UCSD-AML1 (cell line): ENCODE data around the gene TMEM131L.
"Not testable (repeated sequence)": the region's sequence is repeated elsewhere in the genome, so short reads cannot be mapped to it uniquely, and the experiment has no call there.

Source experiments
- DNase-seq: peaks from one replicate; lab custom pipeline; 2025; ENCODE audit not compliant: unreplicated experiment; lab: John Stamatoyannopoulos, UW

TMEM131L gene, protein sequence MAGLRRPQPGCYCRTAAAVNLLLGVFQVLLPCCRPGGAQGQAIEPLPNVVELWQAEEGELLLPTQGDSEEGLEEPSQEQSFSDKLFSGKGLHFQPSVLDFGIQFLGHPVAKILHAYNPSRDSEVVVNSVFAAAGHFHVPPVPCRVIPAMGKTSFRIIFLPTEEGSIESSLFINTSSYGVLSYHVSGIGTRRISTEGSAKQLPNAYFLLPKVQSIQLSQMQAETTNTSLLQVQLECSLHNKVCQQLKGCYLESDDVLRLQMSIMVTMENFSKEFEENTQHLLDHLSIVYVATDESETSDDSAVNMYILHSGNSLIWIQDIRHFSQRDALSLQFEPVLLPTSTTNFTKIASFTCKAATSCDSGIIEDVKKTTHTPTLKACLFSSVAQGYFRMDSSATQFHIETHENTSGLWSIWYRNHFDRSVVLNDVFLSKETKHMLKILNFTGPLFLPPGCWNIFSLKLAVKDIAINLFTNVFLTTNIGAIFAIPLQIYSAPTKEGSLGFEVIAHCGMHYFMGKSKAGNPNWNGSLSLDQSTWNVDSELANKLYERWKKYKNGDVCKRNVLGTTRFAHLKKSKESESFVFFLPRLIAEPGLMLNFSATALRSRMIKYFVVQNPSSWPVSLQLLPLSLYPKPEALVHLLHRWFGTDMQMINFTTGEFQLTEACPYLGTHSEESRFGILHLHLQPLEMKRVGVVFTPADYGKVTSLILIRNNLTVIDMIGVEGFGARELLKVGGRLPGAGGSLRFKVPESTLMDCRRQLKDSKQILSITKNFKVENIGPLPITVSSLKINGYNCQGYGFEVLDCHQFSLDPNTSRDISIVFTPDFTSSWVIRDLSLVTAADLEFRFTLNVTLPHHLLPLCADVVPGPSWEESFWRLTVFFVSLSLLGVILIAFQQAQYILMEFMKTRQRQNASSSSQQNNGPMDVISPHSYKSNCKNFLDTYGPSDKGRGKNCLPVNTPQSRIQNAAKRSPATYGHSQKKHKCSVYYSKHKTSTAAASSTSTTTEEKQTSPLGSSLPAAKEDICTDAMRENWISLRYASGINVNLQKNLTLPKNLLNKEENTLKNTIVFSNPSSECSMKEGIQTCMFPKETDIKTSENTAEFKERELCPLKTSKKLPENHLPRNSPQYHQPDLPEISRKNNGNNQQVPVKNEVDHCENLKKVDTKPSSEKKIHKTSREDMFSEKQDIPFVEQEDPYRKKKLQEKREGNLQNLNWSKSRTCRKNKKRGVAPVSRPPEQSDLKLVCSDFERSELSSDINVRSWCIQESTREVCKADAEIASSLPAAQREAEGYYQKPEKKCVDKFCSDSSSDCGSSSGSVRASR (N-terminal part only)

DNA sequence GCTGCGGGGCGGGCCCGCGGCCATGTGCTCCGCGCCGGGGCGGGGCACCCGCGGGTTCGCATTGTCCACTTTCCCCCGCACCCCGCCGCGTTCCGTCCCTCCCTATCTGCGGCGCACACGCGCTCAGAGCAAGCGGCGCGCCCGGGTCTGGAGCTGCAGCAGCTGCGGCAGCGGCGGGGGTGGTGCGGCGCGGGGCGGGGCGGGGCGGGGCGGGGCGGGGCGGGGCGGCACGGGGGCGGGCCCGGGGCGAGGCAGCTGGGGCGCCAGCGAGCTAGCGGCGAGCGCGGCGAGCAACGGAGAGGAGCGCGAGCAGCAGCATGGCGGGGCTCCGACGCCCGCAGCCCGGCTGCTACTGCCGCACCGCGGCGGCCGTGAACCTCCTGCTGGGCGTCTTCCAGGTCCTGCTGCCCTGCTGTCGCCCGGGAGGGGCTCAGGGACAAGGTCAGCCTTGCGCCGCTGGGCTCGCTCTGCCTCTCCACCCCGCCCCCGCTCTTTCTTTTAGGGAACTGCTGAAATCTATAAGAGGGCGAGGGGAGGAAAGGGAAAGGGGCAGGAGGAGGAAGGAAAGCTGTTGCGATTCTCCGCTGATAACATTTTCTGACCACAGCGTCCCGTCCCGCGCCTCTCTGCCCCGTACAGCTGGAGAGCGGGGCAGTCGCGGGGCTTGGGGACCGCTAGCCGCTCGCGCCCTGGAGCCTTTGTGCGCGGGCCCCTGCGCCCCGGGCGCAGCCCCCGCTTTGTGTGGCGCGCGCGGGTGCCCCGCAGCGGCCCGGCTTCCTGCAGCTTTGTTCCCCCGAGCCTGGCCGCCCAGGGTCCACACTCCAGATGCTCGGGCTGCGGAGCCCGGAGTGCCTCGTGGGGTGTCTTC is at the start of gene TMEM131L:
TSS of gene TMEM131L (plus strand) at position 280 of the 868 bp plus-strand sequence. CDS start at position 318, 38 bp downstream.
- peak; percentile 86 for DNase-seq

DNA sequence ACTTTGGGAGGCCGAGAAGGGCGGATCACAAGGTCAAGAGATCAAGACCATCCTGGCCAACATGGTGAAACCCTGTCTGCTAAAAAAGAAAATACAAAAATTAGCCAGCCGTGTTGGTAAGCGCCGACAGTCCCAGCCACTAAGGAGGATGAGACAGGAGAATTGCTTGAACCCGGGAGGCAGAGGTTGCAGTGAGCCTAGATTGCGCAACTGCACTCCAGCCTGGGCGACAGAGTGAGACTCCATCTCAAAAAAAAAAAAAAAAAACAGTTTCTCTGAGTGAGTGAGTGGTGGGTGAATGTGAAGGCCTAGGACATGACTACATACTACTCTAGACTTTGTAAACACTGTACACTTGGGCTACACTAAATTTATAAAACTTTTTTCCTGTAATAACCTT is 49.7 kb upstream of the TMEM131L start:
- not testable (repeated sequence) for DNase-seq

DNA sequence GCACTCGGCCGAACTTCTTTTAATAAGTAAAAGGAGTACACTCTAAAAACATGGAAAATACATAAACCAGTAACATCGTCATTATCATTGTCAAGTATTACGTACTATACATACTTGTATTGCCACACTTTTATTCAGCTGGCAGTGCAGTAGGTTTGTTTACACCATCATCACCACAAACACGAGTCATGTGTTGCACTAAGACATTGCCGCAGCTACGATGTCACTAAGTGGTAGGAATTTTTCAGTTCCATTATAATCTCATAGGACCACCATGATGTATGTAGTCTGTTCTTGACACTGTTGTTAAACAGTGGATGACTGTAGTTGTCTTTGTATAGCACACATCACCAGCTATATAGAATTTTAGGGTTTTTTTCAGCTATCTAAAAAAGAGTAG is 48.0 kb upstream of the TMEM131L start:
- DNase-seq, result no peak

DNA sequence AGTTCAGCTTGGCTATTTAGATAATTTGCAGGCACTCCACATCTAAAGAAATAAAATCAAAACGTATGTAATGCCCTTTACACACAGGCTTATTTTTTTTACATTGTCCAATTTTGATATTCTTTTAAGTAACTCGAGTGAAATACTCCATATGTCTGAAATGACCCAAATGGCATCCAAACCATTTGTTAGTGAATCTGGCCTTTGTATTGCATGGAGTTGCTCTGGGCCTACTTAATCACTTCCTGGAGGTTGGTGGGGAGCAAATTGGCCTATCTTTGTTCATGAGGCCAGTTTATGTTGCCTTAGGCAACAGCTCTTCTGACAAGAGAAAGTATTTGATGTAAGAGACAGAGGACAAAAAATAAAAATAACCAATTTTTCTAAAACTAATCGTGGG is 47.6 kb upstream of the TMEM131L start:
- DNase-seq, result no peak

DNA sequence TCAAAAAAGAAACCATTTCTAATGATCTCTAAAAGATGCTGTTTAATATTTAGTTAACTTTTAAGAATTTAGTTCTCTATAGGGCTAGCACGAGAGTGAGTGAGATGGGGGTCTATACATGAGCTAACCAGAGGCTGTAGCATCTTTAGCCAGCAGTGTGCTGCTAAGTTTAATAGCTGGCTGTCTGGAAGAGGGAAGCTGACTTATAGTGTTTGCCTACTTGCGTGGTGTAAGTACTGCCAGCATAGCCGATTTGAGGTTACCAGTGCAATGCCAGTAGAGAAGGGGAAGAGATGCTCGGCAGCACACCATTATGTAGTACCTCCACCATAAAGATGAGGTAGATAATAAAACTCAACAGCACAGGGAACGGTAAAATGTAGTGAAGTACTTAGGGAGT is 47.1 kb upstream of the TMEM131L start:
- no peak for DNase-seq

DNA sequence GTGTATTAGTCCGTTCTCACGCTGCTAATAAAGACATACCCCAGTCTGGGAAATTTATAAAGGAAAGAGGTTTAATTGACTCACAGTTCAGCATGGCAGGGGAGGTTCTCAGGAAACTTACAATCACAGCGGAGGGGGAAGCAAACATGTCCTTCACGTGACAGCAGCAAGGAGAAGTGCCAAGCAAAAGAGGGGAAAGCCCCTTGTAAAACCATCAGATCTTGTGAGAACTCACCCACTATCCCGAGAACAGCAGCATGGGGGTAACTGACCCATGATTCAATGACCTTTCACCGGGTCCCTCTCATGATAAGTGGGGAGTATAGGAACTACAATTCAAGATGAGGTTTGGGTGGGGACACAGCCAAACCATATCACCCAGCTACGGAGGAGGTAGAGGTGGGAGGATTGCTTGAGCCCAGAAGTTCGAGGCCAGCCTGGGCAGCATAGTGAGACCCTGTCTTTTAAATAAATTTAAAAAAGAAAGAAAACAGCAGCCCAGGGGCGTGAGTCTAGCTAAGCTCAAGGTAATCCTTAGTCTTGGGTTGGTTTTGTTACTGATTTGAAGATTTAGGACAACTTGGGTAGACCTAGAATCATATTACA is 46.4 kb upstream of the TMEM131L start:
- DNase-seq, result no peak

DNA sequence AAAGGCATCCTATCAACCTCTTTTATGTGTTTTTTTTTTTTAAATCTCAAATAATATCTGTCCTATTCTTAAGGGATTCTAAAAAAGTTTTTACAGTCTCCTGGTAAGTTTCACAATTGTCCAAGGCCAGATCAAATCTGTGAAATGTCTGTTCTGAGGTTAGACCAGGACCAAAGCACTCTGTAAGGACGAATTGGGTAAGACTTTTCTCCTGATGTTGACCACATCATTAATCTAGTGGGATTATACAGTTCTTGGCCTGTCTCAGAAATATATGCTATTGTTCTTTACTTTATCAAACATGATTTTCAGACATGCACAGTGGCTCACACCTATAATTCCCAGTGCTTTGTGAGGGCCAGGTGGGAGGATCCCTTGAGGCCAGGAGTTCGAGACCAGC is 45.8 kb upstream of the TMEM131L start:
- no peak for DNase-seq

DNA sequence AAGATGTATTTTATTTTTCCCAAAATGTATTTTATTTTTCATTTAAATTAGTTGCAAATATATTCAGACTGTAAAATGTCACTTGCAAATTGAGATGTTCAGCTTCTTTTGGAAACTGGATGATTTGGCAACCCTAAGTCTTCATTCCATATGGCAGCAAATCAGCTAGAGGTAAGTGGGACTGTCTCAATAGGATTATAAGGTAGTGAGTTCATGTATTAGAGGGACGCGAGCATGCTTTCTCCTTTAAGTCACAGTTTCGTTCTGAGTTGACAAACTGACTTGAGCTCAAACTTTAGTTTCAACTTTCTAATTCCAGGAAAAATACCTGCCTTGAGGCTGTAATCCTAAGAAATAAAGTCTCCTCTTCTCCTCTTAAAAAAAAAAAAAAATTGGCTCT is 44.2 kb upstream of the TMEM131L start:
- DNase-seq, result no peak

DNA sequence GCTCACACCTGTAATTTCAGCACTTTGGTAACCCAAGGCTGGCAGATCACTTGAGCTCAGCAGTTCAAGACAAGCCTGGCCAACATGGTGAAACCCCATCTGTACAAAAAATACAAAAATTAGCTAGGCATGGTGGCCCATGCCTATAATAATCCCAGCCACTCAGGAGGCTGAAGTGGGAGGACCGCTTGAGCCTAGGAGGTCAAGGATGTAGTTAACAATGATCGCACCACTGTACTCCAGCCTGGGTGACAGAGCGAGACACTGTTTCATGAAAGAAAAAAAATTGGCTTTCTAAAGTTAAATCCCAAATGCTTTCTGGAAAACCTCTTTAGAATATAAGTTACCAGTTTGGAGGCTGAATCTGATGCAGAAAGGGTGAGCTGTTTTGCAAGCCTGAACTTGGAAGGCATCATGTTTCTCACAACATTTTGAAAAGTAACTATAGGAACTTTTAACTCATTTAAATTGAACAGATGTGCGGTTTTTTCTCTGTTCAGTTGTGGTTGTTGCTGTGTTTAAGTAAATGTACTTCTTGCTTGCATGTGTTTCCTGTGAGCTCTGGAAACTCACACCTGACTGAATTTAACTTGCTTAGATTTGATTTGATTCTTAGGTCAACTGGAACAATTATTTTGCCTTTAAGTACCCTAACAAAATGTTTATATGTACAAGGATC is 39.8 kb upstream of the TMEM131L start:
- no peak for DNase-seq

DNA sequence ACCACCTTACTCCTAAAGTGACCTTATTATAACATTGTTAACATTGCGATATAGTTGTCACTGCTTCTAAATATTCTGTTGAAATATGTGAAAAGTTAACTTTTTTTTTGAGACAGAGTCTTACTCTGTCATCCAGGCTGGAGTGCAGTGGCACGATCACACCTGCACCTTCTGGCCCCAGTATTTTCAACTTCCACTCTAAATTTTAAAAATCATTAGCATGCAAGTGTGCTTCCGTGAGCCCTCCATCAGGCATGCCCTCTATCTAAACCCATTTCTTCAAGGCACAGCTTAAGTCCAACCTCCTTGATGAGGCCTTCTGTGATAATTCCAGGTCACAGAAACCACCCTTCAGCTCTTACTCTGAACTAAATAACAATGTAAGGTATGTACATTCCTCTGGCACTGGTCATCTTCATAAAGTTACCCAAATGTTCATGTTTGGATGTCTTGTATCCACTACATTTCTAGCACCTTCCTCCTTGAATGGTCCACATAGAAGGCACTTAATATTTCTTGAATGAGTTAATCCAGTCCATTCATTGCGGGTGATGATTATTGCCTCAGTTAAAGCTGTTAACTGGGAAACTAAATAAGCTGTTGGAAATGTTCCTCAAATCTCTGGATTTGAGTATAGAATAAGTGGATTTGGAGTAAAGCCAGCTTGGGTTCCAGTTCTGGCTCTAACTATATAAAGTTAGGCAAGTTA is 38.6 kb upstream of the TMEM131L start:
- DNase-seq, result no peak

DNA sequence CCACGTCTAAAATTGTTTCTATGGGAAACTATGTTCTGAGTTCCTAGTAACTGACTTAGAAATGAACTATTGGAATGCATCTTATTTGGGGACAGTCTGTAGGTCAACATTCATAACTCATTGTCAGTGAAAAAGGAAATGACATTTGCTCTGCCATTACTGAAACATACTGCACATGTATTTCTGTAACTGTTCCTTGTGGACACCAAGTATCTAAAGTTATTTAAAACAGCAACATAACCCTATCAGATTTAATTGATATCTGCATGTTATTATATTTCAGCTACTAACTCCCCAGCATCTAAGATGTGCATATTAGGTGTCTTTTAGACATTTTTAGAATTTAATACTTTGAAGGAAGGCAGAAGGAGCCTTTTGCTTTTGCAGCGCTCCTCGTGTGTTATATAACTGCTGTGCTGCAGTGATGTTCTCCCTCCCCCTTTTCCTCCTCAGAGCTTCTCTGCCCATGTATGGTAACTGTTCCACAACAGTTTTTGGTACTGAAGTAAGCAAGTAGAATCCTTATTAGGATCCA is 37.2 kb upstream of the TMEM131L start:
- DNase-seq, result no peak

DNA sequence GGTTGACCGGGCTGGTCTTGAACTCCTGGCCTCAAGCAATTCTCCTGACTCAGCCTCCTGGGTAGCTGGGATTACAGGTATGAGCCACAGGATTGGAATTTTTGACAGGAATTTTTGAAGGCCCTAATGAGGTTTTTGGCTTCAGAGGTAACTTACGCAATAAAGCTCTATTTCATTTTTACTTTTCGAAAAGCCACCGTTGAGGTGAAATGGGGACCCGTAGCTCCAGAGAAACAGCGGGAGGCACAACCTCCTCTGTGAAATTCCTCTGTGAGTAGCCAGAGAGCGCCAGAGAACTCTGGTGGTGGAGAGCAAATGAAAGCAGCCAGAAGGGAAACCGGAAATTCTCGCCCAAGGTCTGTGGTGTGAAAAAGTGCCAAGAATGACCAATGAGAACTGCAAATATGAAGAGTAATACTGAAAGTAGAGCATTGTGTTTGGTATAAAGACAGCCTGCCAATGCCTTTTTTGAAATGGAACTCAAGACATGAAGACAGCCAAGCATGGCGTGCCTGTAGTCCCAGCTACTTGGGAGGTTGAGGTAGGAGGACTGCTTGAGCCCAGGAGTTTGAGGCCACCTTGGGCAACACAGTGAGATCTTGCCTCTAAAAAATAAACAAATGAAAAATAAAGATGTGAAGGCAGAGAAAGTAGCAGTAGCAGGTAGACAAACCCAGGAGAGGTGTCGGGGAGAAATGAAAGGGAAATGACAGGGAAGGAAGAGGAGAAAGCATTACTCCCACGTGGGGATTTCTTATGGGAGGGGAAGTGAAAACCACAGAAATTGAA is 33.0 kb upstream of the TMEM131L start:
- peak; percentile 65 for DNase-seq

DNA sequence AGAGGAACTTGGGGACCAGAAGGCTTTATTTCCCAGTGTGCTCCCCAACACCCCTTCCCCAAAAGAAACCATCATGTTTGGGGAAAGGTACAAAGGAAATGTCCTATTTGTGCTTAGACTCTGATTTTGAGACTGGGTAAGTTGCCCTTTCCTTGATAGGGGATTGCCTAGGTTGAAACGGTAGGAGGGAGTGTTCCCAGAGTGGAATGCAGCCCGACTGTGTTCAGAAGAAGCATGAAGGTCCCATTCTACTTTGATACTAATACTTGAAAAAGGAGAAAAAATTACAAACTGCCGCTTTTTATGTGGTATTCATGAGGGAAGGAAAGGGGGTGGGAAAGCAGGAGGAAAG is 32.4 kb upstream of the TMEM131L start:
- no peak for DNase-seq

DNA sequence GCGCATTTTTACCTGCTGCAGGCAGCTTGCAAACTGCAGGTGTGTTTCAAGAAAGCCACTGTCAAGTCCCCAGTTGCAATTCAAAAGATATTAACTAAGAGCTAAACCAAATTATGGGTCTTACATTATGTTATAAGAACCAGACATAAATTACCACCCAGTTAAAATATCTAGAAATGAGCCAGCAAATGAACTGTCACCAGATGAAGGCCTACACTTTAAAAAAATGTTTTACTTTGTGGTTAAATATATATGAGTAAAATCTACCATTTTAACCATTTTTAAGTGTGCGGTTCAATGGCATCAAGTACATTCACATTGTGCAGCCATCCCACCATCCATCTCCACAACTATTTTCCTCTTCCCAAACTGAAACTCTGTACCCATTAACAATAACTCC is 32.0 kb upstream of the TMEM131L start:
- no peak for DNase-seq

DNA sequence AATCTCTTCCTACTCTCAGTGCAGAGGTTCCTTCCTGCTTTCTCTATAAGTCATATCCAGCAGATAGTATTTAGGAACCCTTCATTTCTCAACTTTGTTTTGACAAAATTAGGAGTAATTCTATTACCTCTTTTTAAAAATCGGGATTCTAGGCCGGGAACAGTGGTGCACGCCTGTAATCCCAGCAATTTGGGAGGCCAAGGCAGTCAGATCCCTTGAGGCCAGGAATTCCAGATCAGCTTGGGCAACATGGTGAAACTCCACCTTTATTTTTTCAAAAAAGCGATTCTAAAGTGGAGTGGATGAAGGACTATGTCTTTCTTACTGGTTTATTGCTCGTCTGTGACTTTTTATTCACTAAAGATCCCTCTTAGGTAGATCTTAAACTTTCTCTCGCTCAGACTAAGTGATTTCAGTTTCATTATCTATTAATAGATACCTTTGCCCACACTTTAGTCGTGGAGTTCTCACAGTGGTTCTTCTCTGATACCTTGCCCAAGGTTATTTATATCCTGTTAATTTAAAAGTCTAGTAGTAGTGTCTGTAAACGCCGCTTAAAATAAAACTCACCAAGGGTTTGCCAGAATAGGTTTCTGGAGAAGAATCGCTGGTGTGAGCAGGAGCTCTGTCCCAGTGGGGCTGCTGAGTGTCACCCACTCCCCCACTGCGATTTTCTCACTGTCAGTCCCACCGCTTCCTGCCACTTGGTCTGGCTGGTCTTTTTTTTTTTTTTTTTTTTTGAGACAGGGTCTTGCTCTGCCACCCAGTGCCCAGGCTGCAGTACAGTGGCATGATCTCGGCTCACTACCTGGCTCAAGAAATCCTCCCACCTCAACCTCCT is 27.0 kb upstream of the TMEM131L start:
- peak; percentile 14 for DNase-seq

DNA sequence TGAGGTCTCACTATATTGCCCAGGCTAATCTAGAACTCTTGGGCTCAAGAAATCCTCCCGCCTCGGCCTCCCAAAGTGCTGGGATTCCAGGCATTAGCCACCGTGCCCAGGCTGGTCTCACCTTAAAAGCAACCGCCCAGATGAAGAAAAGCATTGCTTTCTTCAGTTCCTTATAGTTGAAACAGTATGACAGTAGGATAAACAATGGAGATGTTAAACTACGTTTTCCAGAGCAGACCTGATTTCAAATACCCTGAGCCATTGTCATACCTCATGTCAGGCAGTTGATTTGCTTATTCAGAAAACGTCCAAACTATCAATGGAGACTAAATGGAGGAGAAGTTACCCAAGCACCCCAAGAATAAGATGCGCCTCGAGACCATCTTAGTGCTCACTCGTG is 26.3 kb upstream of the TMEM131L start:
- DNase-seq, result no peak

DNA sequence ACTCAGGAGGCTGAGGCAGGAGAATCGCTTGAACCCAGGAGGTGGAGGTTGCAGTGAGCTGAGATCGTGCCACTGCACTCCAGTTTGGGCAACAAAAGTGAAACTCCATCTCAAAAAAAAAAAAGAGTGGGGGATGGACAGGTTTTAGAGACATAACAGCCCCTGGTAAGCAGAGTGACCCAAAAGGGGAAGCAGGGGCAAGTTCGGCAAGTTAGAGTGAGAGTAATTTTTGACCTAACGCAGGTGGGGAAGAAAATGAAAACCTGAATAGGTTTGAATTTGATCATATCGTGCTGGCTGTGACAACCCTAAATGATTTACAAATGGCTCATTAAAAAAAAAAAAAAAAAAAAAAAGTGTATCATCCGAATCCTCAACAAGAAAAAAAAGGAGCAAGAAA is 25.7 kb upstream of the TMEM131L start:
- no peak for DNase-seq
